GM20000 (cell line): Measurements from ENCODE around the gene NCKAP1.

ENCODE experiments used
- DNase-seq: peaks from one replicate; pipeline ENCODE4 v3.0.0; 2012; ENCODE audit warnings: low spot score
- TF ChIP-seq, protein P1 (sequence below): IDR thresholded peaks from 2 replicates; pipeline ENCODE4 v1.5.1; 2012; ENCODE audit warnings: mild to moderate bottlenecking, control low read depth; ENCODE audit errors: extremely low read depth, missing control alignments

Gene NCKAP1

DNA sequence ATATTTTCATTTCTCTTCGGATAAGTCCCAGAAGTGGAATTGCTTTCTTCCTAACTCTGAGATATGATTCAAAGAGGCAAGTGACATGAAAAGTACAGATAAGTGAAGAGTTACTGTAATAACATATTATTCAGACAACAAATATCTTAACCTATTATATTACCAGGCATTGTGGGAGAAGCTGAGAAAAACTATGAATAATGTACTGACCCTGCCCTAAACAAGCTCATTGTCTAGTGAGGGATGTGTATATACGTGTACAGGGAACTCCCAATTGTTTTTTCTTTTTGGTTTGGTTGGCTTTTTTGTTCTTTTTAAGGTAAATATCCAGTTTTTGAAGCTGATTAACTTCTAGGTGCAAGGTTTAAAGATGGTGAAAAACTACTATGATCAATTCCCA lies 26.5 kb downstream of the NCKAP1 start:
- TF ChIP-seq, protein P1, sequence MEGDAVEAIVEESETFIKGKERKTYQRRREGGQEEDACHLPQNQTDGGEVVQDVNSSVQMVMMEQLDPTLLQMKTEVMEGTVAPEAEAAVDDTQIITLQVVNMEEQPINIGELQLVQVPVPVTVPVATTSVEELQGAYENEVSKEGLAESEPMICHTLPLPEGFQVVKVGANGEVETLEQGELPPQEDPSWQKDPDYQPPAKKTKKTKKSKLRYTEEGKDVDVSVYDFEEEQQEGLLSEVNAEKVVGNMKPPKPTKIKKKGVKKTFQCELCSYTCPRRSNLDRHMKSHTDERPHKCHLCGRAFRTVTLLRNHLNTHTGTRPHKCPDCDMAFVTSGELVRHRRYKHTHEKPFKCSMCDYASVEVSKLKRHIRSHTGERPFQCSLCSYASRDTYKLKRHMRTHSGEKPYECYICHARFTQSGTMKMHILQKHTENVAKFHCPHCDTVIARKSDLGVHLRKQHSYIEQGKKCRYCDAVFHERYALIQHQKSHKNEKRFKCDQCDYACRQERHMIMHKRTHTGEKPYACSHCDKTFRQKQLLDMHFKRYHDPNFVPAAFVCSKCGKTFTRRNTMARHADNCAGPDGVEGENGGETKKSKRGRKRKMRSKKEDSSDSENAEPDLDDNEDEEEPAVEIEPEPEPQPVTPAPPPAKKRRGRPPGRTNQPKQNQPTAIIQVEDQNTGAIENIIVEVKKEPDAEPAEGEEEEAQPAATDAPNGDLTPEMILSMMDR = no peak
- DNase-seq = no peak

DNA sequence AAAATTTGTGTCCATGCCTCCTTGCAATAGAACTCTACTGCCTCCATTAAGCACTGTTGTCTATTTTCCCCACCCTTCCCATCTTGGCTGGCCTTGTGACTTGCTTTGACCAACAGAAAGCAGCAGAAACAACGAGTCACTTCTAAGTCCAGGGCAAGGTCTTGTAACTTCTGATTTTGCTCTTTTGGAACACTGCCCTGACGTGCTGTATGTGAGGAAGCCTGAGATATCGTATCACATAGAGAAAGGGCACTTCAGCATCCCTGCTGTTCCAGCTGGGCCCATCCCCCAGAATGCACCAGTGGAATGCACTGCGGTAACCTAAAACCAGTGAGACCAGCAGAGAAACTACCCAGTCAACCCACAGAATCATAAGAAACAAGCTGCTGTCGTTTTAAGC lies 28.1 kb downstream of the NCKAP1 start:
- TF ChIP-seq, protein P1 = no peak
- DNase-seq = no peak

GRCh38 chr2:183009249-183009899 lies 28.9 kb downstream of the NCKAP1 start:
- TF ChIP-seq, protein P1 = no peak
- no peak for DNase-seq

GRCh38 chr2:183001948-183002347 lies 36.3 kb downstream of the NCKAP1 start:
- no peak for DNase-seq
- TF ChIP-seq, protein P1 = no peak

DNA sequence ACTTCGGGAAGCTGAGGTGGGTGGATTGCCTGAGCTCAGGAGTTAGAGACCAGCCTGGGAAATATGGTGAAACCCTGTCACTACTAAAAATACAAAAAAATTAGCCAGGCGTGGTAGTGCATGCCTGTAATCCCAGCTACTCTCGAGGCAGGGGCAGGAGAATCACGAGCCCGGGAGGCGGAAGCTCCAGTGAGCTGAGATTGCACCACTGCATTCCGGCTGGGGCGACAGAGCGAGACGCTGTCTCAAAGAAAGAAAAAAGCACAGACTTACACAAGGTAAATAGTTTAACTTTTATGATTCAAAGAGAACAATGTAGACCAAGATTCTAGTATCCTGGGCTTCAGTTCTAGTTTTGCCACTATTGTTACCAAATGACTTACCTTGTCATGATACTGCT lies 37.4 kb downstream of the NCKAP1 start:
- TF ChIP-seq, protein P1 = no peak
- no peak for DNase-seq

GRCh38 chr2:182999348-183000028 lies 38.8 kb downstream of the NCKAP1 start:
- TF ChIP-seq, protein P1 = no peak
- no peak for DNase-seq

DNA sequence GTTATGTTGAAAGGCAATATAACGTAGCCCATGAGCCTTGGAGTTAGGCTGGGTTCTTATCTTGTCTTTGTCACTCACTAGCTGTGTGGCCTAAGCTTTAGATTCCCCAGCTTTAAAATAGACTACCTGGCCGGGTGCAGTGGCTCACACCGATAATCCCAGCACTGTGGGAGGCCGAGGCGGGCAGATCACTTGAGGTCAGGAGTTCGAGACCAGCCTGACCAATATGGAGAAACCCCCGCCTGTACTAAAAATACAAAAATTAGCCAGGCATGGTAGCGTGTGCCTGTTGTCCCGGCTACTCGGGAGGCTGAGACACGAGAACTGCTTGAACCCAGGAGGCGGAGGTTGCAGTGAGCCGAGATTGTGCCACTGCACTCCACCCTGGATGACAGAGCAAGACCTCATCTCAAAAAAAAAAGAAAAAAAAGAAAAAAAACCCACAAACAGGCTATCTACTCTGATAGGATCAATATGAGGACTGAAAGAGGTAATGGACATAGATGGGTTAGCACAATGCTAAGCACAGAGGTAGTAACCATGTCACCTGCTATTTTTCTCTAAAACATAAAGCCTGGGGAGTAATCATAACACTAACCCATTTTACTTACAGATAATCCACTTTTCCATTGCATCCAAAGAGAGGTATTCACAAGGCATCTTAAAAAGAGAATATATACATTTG lies 43.9 kb downstream of the NCKAP1 start:
- DNase-seq = no peak
- TF ChIP-seq, protein P1 = no peak
